ENCODE data around the gene ANKRD11.

Gene ANKRD11

GRCh38 chr16:89351645-89352044 lies 138.7 kb downstream of the ANKRD11 start:
- DNase-seq (ENCODE audit: insufficient read length, low spot score) (no peak), FAIRE-seq (no peak)
- TF ChIP-seq PAX5 (IDR thresholded peaks at IDR 0.05; ENCODE audit: insufficient read depth, low read length, severe bottlenecking) (no peak), SPI1 (IDR thresholded peaks at IDR 0.05; ENCODE audit: low read depth, low read length) (no peak)

- FAIRE-seq, result peak; percentile 50
- no peak for DNase-seq (ENCODE audit: insufficient read length, low spot score)
- TF ChIP-seq TAF1 (IDR thresholded peaks at IDR 0.05; ENCODE audit: low read depth, low read length), result no peak
- no peak for TF ChIP-seq PAX5 (IDR thresholded peaks at IDR 0.05; ENCODE audit: insufficient read depth, low read length, severe bottlenecking)
- no peak for TF ChIP-seq SPI1 (IDR thresholded peaks at IDR 0.05; ENCODE audit: low read depth, low read length)
- no peak for TF ChIP-seq POU2F2 (IDR thresholded peaks at IDR 0.05; ENCODE audit: low read depth, low read length)
- TF ChIP-seq POLR2A (IDR thresholded peaks at IDR 0.05; ENCODE audit: low read depth, low read length), result no peak
- TF ChIP-seq POLR2AphosphoS5 (IDR thresholded peaks at IDR 0.05; ENCODE audit: low read depth, low read length), result 0 out of 2 replicates have a peak, but pooled peaks have one; percentile 16
Measured at GRCh38 chr16:89350701-89351380, 139.5 kb downstream of the ANKRD11 start.

- FAIRE-seq (no peak), DNase-seq (ENCODE audit: insufficient read length, low spot score) (no peak)
- TF ChIP-seq SPI1 (IDR thresholded peaks at IDR 0.05; ENCODE audit: low read depth, low read length) (no peak), TAF1 (IDR thresholded peaks at IDR 0.05; ENCODE audit: low read depth, low read length) (no peak), PAX5 (IDR thresholded peaks at IDR 0.05; ENCODE audit: insufficient read depth, low read length, severe bottlenecking) (no peak), POLR2AphosphoS5 (IDR thresholded peaks at IDR 0.05; ENCODE audit: low read depth, low read length) (no peak), POLR2A (IDR thresholded peaks at IDR 0.05; ENCODE audit: low read depth, low read length) (no peak), POU2F2 (IDR thresholded peaks at IDR 0.05; ENCODE audit: low read depth, low read length) (no peak)
Measured at GRCh38 chr16:89349947-89350633, 140.3 kb downstream of the ANKRD11 start.

- DNase-seq (ENCODE audit: insufficient read length, low spot score) (no peak), FAIRE-seq (no peak)
- TF ChIP-seq PAX5 (IDR thresholded peaks at IDR 0.05; ENCODE audit: insufficient read depth, low read length, severe bottlenecking) (no peak), POU2F2 (IDR thresholded peaks at IDR 0.05; ENCODE audit: low read depth, low read length) (no peak), TAF1 (IDR thresholded peaks at IDR 0.05; ENCODE audit: low read depth, low read length) (no peak), SPI1 (IDR thresholded peaks at IDR 0.05; ENCODE audit: low read depth, low read length) (no peak), POLR2AphosphoS5 (IDR thresholded peaks at IDR 0.05; ENCODE audit: low read depth, low read length) (no peak), POLR2A (IDR thresholded peaks at IDR 0.05; ENCODE audit: low read depth, low read length) (no peak)
Measured at GRCh38 chr16:89347807-89348206, 142.6 kb downstream of the ANKRD11 start.

GRCh38 chr16:89346869-89347268 lies 143.5 kb downstream of the ANKRD11 start:
- FAIRE-seq (no peak), DNase-seq (ENCODE audit: insufficient read length, low spot score) (no peak)
- TF ChIP-seq POU2F2 (IDR thresholded peaks at IDR 0.05; ENCODE audit: low read depth, low read length) (no peak), POLR2AphosphoS5 (IDR thresholded peaks at IDR 0.05; ENCODE audit: low read depth, low read length) (no peak), TAF1 (IDR thresholded peaks at IDR 0.05; ENCODE audit: low read depth, low read length) (no peak), POLR2A (IDR thresholded peaks at IDR 0.05; ENCODE audit: low read depth, low read length) (no peak), SPI1 (IDR thresholded peaks at IDR 0.05; ENCODE audit: low read depth, low read length) (no peak), PAX5 (IDR thresholded peaks at IDR 0.05; ENCODE audit: insufficient read depth, low read length, severe bottlenecking) (no peak)

- FAIRE-seq (no peak), DNase-seq (ENCODE audit: insufficient read length, low spot score) (no peak)
- TF ChIP-seq POLR2AphosphoS5 (IDR thresholded peaks at IDR 0.05; ENCODE audit: low read depth, low read length), result no peak
- TF ChIP-seq PAX5 (IDR thresholded peaks at IDR 0.05; ENCODE audit: insufficient read depth, low read length, severe bottlenecking), result no peak
- TF ChIP-seq TAF1 (IDR thresholded peaks at IDR 0.05; ENCODE audit: low read depth, low read length), result no peak
- TF ChIP-seq POU2F2 (IDR thresholded peaks at IDR 0.05; ENCODE audit: low read depth, low read length), result no peak
- no peak for TF ChIP-seq SPI1 (IDR thresholded peaks at IDR 0.05; ENCODE audit: low read depth, low read length)
- TF ChIP-seq POLR2A (IDR thresholded peaks at IDR 0.05; ENCODE audit: low read depth, low read length), result no peak
Measured at GRCh38 chr16:89345642-89346150, 144.7 kb downstream of the ANKRD11 start.

- TF ChIP-seq POU2F2 (IDR thresholded peaks at IDR 0.05; ENCODE audit: low read depth, low read length), result no peak
- no peak for TF ChIP-seq POLR2AphosphoS5 (IDR thresholded peaks at IDR 0.05; ENCODE audit: low read depth, low read length)
- TF ChIP-seq POLR2A (IDR thresholded peaks at IDR 0.05; ENCODE audit: low read depth, low read length), result no peak
- no peak for TF ChIP-seq TAF1 (IDR thresholded peaks at IDR 0.05; ENCODE audit: low read depth, low read length)
- TF ChIP-seq PAX5 (IDR thresholded peaks at IDR 0.05; ENCODE audit: insufficient read depth, low read length, severe bottlenecking), result no peak
- TF ChIP-seq SPI1 (IDR thresholded peaks at IDR 0.05; ENCODE audit: low read depth, low read length), result no peak
- FAIRE-seq (no peak), DNase-seq (ENCODE audit: insufficient read length, low spot score) (no peak)
Measured at GRCh38 chr16:89344846-89345611, 145.3 kb downstream of the ANKRD11 start.

- DNase-seq (ENCODE audit: insufficient read length, low spot score) (no peak), FAIRE-seq (no peak)
- TF ChIP-seq SPI1 (IDR thresholded peaks at IDR 0.05; ENCODE audit: low read depth, low read length) (no peak), POLR2A (IDR thresholded peaks at IDR 0.05; ENCODE audit: low read depth, low read length) (no peak), POU2F2 (IDR thresholded peaks at IDR 0.05; ENCODE audit: low read depth, low read length) (no peak), POLR2AphosphoS5 (IDR thresholded peaks at IDR 0.05; ENCODE audit: low read depth, low read length) (no peak), PAX5 (IDR thresholded peaks at IDR 0.05; ENCODE audit: insufficient read depth, low read length, severe bottlenecking) (no peak), TAF1 (IDR thresholded peaks at IDR 0.05; ENCODE audit: low read depth, low read length) (no peak)
Measured at GRCh38 chr16:89344458-89344834, 145.9 kb downstream of the ANKRD11 start.
